Keratinocyte (primary cell): ENCODE data around the gene SMCO2. TPM values are rescaled to one million over a fixed set of nuclear protein-coding genes. Genes with fewer than 3 reads are reported as not detected.

Source experiments
- DNase-seq: peaks from one replicate; pipeline ENCODE4 v3.0.0-alpha.2; 2011; ENCODE audit warnings: low read depth, missing footprints, low spot score
- FAIRE-seq: peaks from 2 replicates; lab custom pipeline; 2011; peaks lifted over from hg19 to GRCh38; lab: Jason Lieb, UNC
- H2AFZ ChIP-seq: 2 replicates; pipeline ENCODE4 v1.6.0; 2012; ENCODE audit warnings: low read length, control low read depth, inconsistent platforms; ENCODE audit not compliant: control insufficient read depth
- H3K27ac ChIP-seq: 2 replicates; pipeline ENCODE4 v1.5.1; 2011; ENCODE audit warnings: low read length; ENCODE audit not compliant: control insufficient read depth, insufficient read depth
- H3K27me3 ChIP-seq: 3 replicates; pipeline ENCODE4 v1.6.0; 2011; ENCODE audit warnings: low read length; ENCODE audit not compliant: control insufficient read depth, insufficient read depth; ENCODE audit errors: extremely low read depth
- H3K36me3 ChIP-seq, 2 experiments: 2 replicates in 1 of 2; 3 replicates in 1 of 2; pipeline ENCODE4 v1.5.1; 2011; ENCODE audit warnings: low read length in 2 of 2, mild to moderate bottlenecking in 1 of 2; ENCODE audit not compliant: control insufficient read depth in 2 of 2, insufficient read depth in 2 of 2; ENCODE audit errors: extremely low read depth in 1 of 2
- H3K4me1 ChIP-seq: 3 replicates; pipeline ENCODE4 v1.5.1; 2011; ENCODE audit warnings: low read length; ENCODE audit not compliant: control insufficient read depth, insufficient read depth; ENCODE audit errors: extremely low read depth
- H3K4me2 ChIP-seq: 3 replicates; pipeline ENCODE4 v1.6.0; 2011; ENCODE audit warnings: low read depth, low read length; ENCODE audit not compliant: control insufficient read depth, insufficient read depth; ENCODE audit errors: extremely low read depth
- H3K4me3 ChIP-seq, 3 experiments: fragments of 200-600 bp in 1 of 3; sonication (generic) in 1 of 3; 2 replicates in 2 of 3; 3 replicates in 1 of 3; pipeline ENCODE4 v1.5.1; 2011 to 2016; ENCODE audit warnings: low read length in 3 of 3, mild to moderate bottlenecking in 3 of 3, control low read depth in 2 of 3, inconsistent platforms in 1 of 3, low read depth in 1 of 3, mixed read lengths in 1 of 3, mixed run types in 1 of 3, moderate library complexity in 1 of 3; ENCODE audit not compliant: control insufficient read depth in 2 of 3, insufficient read depth in 2 of 3; ENCODE audit errors: extremely low read depth in 1 of 3
- H3K79me2 ChIP-seq: 2 replicates; pipeline ENCODE4 v1.6.0; 2012; ENCODE audit warnings: low read length; ENCODE audit not compliant: control insufficient read depth, insufficient read depth
- H3K9ac ChIP-seq: 3 replicates; pipeline ENCODE4 v1.6.0; 2011; ENCODE audit warnings: low read length; ENCODE audit not compliant: control insufficient read depth, insufficient read depth; ENCODE audit errors: extremely low read depth
- H3K9me1 ChIP-seq: 3 replicates; pipeline ENCODE4 v1.6.0; 2011; ENCODE audit warnings: low read length; ENCODE audit not compliant: control insufficient read depth, insufficient read depth; ENCODE audit errors: extremely low read depth
- H3K9me3 ChIP-seq: 2 replicates; pipeline ENCODE4 v1.5.1; 2012; ENCODE audit warnings: low read depth, low read length; ENCODE audit not compliant: control insufficient read depth
- H4K20me1 ChIP-seq: 3 replicates; pipeline ENCODE4 v1.6.0; 2011; ENCODE audit warnings: low read length; ENCODE audit not compliant: control insufficient read depth, insufficient read depth; ENCODE audit errors: extremely low read depth
- EZH2 ChIP-seq: IDR thresholded peaks from one replicate; pipeline ENCODE4 v1.6.1; 2012; ENCODE audit warnings: inconsistent platforms, mild to moderate bottlenecking, low read length, moderate library complexity
- dilution Hi-C: fragments of 300-500 bp; cut with MboI; formaldehyde crosslinking; loops from one replicate; pipeline ENCODE4 v1.7.0; 2020; ENCODE audit warnings: low sequenced_read_pairs; ENCODE audit not compliant: extremely low pct_ligation_motif_present
- polyA plus RNA-seq, 5 experiments: library from polyadenylated mRNA; depleted of rRNA in 3 of 5; stranded (reverse) in 3 of 5; stranded (forward) in 1 of 5; unstranded in 1 of 5; fragments of >200 nt; gene quantifications; 1 replicate in 1 of 5; 2 replicates in 3 of 5; 3 replicates in 1 of 5; pipeline versions ENCODE4 v1.2.1 to v1.2.3, GENCODE V29; 2011 to 2012; ENCODE audit warnings: missing spikeins in 2 of 5, low read depth in 1 of 5, low replicate concordance in 1 of 5
- TF ChIP-seq, protein P1 (sequence below), 3 experiments: IDR thresholded peaks in 1 of 3; conservative IDR thresholded peaks in 1 of 3; optimal IDR thresholded peaks in 1 of 3; 2 replicates in 2 of 3; 3 replicates in 1 of 3; pipeline versions ENCODE3 to v1.5.1; 2011; ENCODE audit warnings: low read length in 3 of 3, mild to moderate bottlenecking in 3 of 3, moderate library complexity in 2 of 3, control low read depth in 1 of 3, inconsistent platforms in 1 of 3; ENCODE audit not compliant: insufficient read depth in 2 of 3; ENCODE audit errors: extremely low read depth in 1 of 3

The SMCO2 gene
- polyA plus RNA-seq, 1 donor (not counting 4 experiments of a cell fraction or from before 2014, with no cell fraction given), result 0.49 TPM

DNA sequence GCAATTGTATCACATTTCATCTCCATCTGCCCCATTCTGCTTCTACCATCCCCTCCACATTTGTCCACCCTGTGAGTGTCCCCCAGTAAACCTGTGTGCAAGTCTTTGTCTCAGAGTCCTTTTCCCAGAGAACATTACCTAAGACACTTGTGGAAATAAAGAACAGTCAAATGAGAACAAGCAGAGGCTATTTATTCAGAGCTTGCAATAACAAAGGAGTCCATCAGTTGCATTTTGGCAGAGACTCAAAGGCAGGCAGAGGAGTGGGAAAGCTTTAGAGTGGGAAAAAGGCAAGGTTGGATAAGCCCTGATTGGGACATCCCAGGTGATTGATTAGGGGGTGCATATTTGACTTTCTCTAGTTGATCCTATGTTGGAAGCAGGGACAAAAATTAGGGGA, 59.2 kb downstream of the SMCO2 start:
- H2AFZ ChIP-seq, result no peak overlapping the region
- no peaks in the 10 kb centered on the region for H3K9me1 ChIP-seq
- no peak overlapping the region for H3K9ac ChIP-seq
- H3K79me2 ChIP-seq, result no peaks in the 10 kb centered on the region
- no peaks in the 10 kb centered on the region for H3K4me1 ChIP-seq
- no peaks in the 10 kb centered on the region for H3K9me3 ChIP-seq
- no peaks in the 10 kb centered on the region for H4K20me1 ChIP-seq
- no peak for FAIRE-seq
- no peak overlapping the region for H3K27ac ChIP-seq
- no peak overlapping the region for H3K4me3 ChIP-seq
- no peak for DNase-seq
- TF ChIP-seq EZH2, result no peak
- TF ChIP-seq, protein P1, sequence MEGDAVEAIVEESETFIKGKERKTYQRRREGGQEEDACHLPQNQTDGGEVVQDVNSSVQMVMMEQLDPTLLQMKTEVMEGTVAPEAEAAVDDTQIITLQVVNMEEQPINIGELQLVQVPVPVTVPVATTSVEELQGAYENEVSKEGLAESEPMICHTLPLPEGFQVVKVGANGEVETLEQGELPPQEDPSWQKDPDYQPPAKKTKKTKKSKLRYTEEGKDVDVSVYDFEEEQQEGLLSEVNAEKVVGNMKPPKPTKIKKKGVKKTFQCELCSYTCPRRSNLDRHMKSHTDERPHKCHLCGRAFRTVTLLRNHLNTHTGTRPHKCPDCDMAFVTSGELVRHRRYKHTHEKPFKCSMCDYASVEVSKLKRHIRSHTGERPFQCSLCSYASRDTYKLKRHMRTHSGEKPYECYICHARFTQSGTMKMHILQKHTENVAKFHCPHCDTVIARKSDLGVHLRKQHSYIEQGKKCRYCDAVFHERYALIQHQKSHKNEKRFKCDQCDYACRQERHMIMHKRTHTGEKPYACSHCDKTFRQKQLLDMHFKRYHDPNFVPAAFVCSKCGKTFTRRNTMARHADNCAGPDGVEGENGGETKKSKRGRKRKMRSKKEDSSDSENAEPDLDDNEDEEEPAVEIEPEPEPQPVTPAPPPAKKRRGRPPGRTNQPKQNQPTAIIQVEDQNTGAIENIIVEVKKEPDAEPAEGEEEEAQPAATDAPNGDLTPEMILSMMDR (optimal IDR thresholded peaks at IDR 0.05 in 1 of 3, IDR thresholded peaks at IDR 0.05 in 1 of 3, conservative IDR thresholded peaks at IDR 0.05 in 1 of 3; ENCODE audit: extremely low read depth in 1 of 3, insufficient read depth in 2 of 3, low read length in 3 of 3), result no peak
- dilution Hi-C loops, result no loop called here
- H3K36me3 ChIP-seq, result no peaks in the 10 kb centered on the region
- H3K27me3 ChIP-seq, result no peaks in the 10 kb centered on the region
- no peak overlapping the region for H3K4me2 ChIP-seq

DNA sequence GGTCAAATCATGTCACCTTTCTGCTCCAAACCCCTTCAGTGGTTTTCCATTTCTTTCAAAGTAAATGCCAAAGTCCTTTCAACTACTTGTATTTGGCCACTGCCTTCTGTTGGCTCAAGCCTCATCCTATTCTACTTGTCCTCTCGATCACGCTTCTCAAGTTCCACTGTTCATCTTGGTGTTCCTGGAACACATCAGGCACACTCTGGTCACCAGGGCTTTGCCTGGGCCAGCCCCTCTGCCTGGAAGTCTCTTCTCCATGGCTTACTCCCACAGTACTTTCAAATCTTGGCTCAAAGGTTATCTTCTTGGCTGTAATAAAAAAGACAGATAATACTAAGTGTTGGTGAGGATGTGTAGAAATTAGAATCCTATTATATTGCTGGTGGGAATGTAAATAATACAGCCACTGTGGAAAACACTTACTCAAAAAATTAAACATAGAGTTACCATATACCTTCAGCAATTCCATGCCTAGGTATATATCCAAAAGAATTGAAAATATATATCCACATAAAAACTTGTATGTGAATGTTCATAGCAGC, 60.2 kb downstream of the SMCO2 start:
- H4K20me1 ChIP-seq, result no peaks in the 10 kb centered on the region
- no peak overlapping the region for H3K27ac ChIP-seq
- H3K9me1 ChIP-seq, result no peaks in the 10 kb centered on the region
- H3K9me3 ChIP-seq, result no peaks in the 10 kb centered on the region
- H3K4me2 ChIP-seq, result no peak overlapping the region
- no peaks in the 10 kb centered on the region for H3K36me3 ChIP-seq
- H3K4me3 ChIP-seq, result no peak overlapping the region
- H3K27me3 ChIP-seq, result no peaks in the 10 kb centered on the region
- H3K9ac ChIP-seq, result no peak overlapping the region
- H3K4me1 ChIP-seq, result no peaks in the 10 kb centered on the region
- no peak overlapping the region for H2AFZ ChIP-seq
- H3K79me2 ChIP-seq, result no peaks in the 10 kb centered on the region
- FAIRE-seq (no peak), DNase-seq (no peak)
- TF ChIP-seq, protein P1 (optimal IDR thresholded peaks at IDR 0.05 in 1 of 3, IDR thresholded peaks at IDR 0.05 in 1 of 3, conservative IDR thresholded peaks at IDR 0.05 in 1 of 3; ENCODE audit: extremely low read depth in 1 of 3, insufficient read depth in 2 of 3, low read length in 3 of 3), result no peak
- no peak for TF ChIP-seq EZH2
- dilution Hi-C loops, result no loop called here
